T47D (cell line): ENCODE measurements around the gene DLG2.
A peak's percentile ranks its signal among the peaks of the same experiment; 100 is the strongest.

Experiments
- DNase-seq, 2 experiments: peaks; one replicate each; pipeline versions ENCODE4 v3.0.0 to v3.0.0-alpha.2; 2011 to 2012; ENCODE audit warnings: low read depth in 1 of 2, low spot score in 1 of 2
- JUND ChIP-seq: IDR thresholded peaks from 2 replicates; pipeline ENCODE4 v1.6.1; 2012; ENCODE audit warnings: low read depth
- in situ Hi-C: cut with HindIII; loops from 2 replicates; pipeline ENCODE4 v1.10.0; 2016; ENCODE audit warnings: low sequenced_read_pairs, low pct_unique_long_range_greater_than_20kb

DLG2 gene

GRCh38 chr11:83528877-83529276 is 2098.3 kb downstream of the DLG2 start:
- in situ Hi-C loops: no loop called here

DNA sequence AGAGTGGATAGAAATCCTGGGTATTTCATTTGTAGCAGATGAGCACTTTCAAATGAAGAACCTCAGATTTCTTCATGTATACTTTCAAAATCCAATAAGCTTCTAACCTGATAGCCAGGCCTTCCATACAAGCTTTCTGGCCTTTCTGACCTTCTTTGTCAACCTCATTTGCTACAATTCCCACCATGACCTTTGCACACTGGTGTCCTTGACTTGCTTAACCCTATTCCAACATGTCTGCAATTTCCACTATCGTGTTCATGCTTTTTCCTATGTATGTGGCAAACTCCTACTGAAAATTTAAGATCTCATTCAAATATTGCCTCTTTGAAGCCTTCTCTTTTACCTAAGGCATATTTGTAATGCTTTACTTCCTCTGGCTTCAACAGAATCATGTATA is 2098.9 kb downstream of the DLG2 start:
- in situ Hi-C loops: no loop called here
- no peak for TF ChIP-seq JUND
- DNase-seq: no peak

More at GRCh38 chr11:83528877-83529276, 2098.3 kb downstream of the DLG2 start:
- no peak for TF ChIP-seq JUND
- no peak for DNase-seq

- TF ChIP-seq JUND: no peak
- in situ Hi-C loops: no loop called here
- DNase-seq: peak in 1 of 2 experiments; percentile 34
These were observed 2103.5 kb downstream of the DLG2 start for GRCh38 chr11:83523676-83524075.

GRCh38 chr11:83522911-83523310 is 2104.2 kb downstream of the DLG2 start:
- no peak for TF ChIP-seq JUND
- in situ Hi-C loops: no loop called here
- DNase-seq: no peak

- in situ Hi-C loops: no loop called here
- peak in 1 of 2 experiments; percentile 65 for DNase-seq
- no peak for TF ChIP-seq JUND
These were observed 2105.2 kb downstream of the DLG2 start for GRCh38 chr11:83521647-83522596.

GRCh38 chr11:83520849-83521248 is 2106.3 kb downstream of the DLG2 start:
- no peak for TF ChIP-seq JUND
- in situ Hi-C loops: no loop called here
- peak in 1 of 2 experiments; percentile 53 for DNase-seq

- DNase-seq: no peak
- in situ Hi-C loops: no loop called here
- TF ChIP-seq JUND: no peak
These were observed 2115.5 kb downstream of the DLG2 start for GRCh38 chr11:83511646-83512045.

DNA sequence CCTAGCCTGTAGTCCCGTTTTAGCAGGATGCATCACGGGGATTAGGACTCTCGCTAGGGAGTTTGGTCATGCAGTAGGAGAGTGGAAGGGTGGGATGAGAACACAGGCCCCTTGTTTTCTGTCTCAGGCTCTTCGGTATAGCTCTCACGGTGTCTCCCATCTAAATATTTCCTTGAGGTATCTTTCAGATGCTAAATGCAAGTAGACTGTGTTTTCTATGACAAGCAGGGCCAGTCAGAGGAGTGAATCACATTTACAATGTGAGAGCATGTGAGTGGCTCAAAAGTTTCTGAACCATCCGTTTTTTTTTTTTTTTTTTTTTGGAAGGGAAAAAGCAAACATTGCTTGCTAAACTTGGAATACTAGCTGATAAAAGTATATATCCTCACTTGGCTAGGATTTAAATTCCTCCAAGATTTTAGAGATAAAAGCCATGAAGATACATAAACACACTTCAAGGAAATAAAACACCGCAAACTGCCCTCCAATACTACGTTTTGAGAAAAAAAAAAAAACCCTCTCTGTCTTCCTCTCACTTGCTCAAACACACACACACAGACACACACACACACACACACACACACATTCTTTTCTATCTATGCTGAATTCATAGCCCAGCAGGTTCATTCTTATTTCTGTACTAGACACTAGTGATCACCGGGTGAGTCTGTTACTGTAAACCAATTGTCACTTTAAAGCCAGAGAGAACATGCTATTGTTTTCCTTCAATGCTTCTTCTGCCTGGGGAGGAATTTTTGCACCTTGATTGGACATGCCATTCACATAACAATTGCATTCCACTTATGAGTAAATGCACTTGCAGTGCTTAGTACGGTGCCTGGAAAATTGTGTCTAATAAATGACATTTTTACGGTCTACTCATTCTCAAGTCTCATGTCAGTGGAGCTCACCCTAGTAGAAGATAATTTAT is 2116.3 kb downstream of the DLG2 start:
- in situ Hi-C loops: no loop called here
- DNase-seq: peak in 1 of 2 experiments; percentile 26
- no peak for TF ChIP-seq JUND

DNA sequence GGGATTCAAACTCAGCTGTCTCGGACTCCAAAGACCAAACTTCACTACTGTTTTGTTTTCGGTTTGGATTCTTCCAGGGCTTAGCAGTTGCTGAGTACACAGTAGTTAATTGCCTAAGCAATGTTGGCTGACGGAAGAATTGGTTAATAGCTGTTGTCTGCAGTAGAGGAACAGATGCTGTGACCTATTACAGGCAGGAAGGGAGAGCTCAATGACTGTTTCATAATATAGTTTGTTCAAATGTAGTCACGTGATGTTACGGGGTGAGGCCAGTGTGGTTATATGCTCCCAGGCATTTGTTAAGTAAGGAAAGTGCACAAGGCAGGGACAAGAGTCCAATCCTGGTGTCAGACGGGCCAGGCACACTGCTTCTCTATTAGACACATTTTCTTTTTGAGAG is 2118.3 kb downstream of the DLG2 start:
- in situ Hi-C loops: no loop called here
- peak in 1 of 2 experiments; percentile 38 for DNase-seq
- TF ChIP-seq JUND: no peak

DNA sequence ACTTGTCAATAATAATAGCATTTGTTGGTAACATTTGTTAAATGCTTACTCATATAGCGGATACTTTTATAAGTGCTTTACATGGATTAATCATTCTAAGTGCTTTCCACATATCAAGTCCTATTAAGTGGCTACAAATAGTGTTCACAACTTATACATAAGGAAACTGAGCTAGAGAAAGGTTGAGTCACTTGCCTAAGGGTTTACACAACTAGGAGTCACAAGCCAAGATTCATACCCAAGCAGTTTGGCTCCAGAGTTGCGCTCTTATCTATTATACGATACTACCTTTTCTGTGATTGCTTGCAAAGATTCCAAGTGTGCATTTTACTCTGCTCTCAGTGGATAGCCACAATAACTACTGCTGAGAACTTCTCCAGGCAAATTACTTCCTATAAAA is 2125.1 kb downstream of the DLG2 start:
- DNase-seq: no peak
- in situ Hi-C loops: no loop called here
- no peak for TF ChIP-seq JUND

DNA sequence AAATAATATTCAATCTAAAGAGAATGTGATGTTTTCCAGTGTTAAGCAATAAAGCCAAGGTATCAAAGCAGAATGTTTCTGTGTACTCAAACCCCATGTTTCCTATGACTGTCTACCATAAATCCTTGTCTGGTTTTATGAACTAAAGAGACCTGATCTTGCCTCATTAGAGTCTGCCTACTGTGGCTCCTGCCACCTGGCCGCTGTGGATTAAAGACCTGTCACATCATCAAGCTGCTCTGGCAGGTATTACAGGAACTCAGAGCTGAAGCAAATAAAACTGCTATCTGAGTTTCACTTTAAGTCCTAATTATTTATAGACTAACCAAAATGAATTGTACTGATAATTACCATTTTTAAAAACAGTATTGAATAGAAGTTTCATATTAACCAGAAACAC is 2133.2 kb downstream of the DLG2 start:
- no peak for TF ChIP-seq JUND
- DNase-seq: peak in 1 of 2 experiments; percentile 62
- in situ Hi-C loops: no loop called here

- in situ Hi-C loops: no loop called here
- TF ChIP-seq JUND: no peak
- no peak for DNase-seq
These were observed 2134.1 kb downstream of the DLG2 start for GRCh38 chr11:83493034-83493433.

- no peak for DNase-seq
- no peak for TF ChIP-seq JUND
- in situ Hi-C loops: no loop called here
These were observed 2143.3 kb downstream of the DLG2 start for GRCh38 chr11:83483808-83484207.
